Measurements from ENCODE around the gene BTG1.

Gene BTG1

GRCh38 chr12:92132288-92132687, 13.4 kb downstream of the BTG1 start:
- no peak for DNase-seq

GRCh38 chr12:92130999-92131398, 14.6 kb downstream of the BTG1 start:
- DNase-seq = no peak

- no peak for DNase-seq
Observed at GRCh38 chr12:92129609-92130008, 16.0 kb downstream of the BTG1 start.

- DNase-seq = no peak
Observed at GRCh38 chr12:92128612-92129011, 17.0 kb downstream of the BTG1 start.

GRCh38 chr12:92124689-92125029, 21.0 kb downstream of the BTG1 start:
- no peak for DNase-seq

GRCh38 chr12:92123780-92124688, 21.6 kb downstream of the BTG1 start:
- DNase-seq = no peak

- no peak for DNase-seq
Observed at GRCh38 chr12:92122941-92123779, 22.5 kb downstream of the BTG1 start.

- DNase-seq = no peak
Observed at GRCh38 chr12:92121826-92122225, 23.8 kb downstream of the BTG1 start.

- DNase-seq = no peak
Observed at GRCh38 chr12:92118826-92119536, 26.7 kb downstream of the BTG1 start.

- DNase-seq = no peak
Observed at GRCh38 chr12:92114834-92115233, 30.8 kb downstream of the BTG1 start.

- DNase-seq = no peak
Observed at GRCh38 chr12:92111256-92111655, 34.4 kb downstream of the BTG1 start.

- no peak for DNase-seq
Observed at GRCh38 chr12:92110083-92110640, 35.5 kb downstream of the BTG1 start.

GRCh38 chr12:92109613-92110012, 36.0 kb downstream of the BTG1 start:
- DNase-seq = no peak

- no peak for DNase-seq
Observed at GRCh38 chr12:92108651-92109050, 37.0 kb downstream of the BTG1 start.

- no peak for DNase-seq
Observed at GRCh38 chr12:92107621-92108131, 38.0 kb downstream of the BTG1 start.

GRCh38 chr12:92107094-92107493, 38.6 kb downstream of the BTG1 start:
- DNase-seq = no peak

GRCh38 chr12:92105676-92106075, 40.0 kb downstream of the BTG1 start:
- DNase-seq = no peak

GRCh38 chr12:92105110-92105509, 40.5 kb downstream of the BTG1 start:
- no peak for DNase-seq

GRCh38 chr12:92102606-92103005, 43.0 kb downstream of the BTG1 start:
- no peak for DNase-seq

- DNase-seq = no peak
Observed at GRCh38 chr12:92098594-92099380, 46.9 kb downstream of the BTG1 start.

GRCh38 chr12:92096346-92097136, 49.1 kb downstream of the BTG1 start:
- no peak for DNase-seq
